Activated T-cell treated with anti-CD3 and anti-CD28 coated beads, Interleukin-2, amount 50 U/mL, for 4 hours (primary cell): ENCODE measurements around the gene NBEAL1. TPM values are rescaled to one million over a fixed set of nuclear protein-coding genes. Genes with fewer than 3 reads are reported as not detected.
"Not testable (repeated sequence)": the region's sequence is repeated elsewhere in the genome, so short reads cannot be mapped to it uniquely, and the experiment has no call there.

Experiments
- ATAC-seq, 2 donors: fragments of 200-7000 bp; cut with Tn5 transposase; one replicate each; pipeline ENCODE4 v1.10.0; 2021
- DNase-seq: peaks from one replicate; pipeline ENCODE4 v3.0.0-alpha.2; 2020
- H3K27me3 Mint-ChIP-seq: one replicate; pipeline ENCODE4 v1.8.0; 2021; ENCODE audit warnings: low read depth, mixed read lengths
- H3K36me3 Mint-ChIP-seq: one replicate; pipeline ENCODE4 v1.8.0; 2022; ENCODE audit warnings: mixed read lengths; ENCODE audit not compliant: insufficient read depth
- H3K4me1 Mint-ChIP-seq: one replicate; pipeline ENCODE4 v1.8.0; 2021; ENCODE audit warnings: low read depth, mixed read lengths
- H3K4me3 Mint-ChIP-seq: one replicate; pipeline ENCODE4 v1.8.0; 2021; ENCODE audit warnings: mild to moderate bottlenecking, moderate library complexity, mixed read lengths
- H3K9me3 Mint-ChIP-seq: one replicate; pipeline ENCODE4 v1.8.0; 2021; ENCODE audit warnings: mixed read lengths
- total RNA-seq, 3 donors: library from RNA; stranded (reverse); gene quantifications; one replicate each; pipeline ENCODE4 v1.2.1, GENCODE V29; 2021

The NBEAL1 gene
- total RNA-seq, 3 donors from 2014 or later = 3.5 to 5.1 (median 5.0) TPM

DNA sequence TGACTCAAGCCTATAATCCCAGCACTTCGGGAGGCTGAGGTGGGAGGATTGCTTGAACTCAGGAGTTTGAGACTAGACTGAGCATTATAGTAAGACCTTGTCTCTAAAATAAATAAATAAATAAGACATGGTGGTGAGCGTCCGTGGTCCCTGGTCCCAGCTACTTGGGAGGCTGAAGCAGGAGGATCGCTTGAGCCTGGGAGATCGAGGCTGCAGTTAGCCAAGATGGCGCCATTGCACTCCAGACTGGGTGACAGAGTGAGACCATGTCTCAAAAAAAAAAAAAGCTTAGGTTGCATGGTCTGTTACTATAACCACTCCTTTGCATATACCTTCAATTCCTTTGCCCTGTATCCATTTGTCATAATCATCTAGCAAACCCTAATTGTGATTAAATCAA, 227.8 kb downstream of the NBEAL1 start:
- no peak for DNase-seq
- peaks cover 42% of the 10 kb centered on the region for H3K4me1 Mint-ChIP-seq
- no peak overlapping the region for H3K4me3 Mint-ChIP-seq
- H3K36me3 Mint-ChIP-seq = peaks cover 33% of the 10 kb centered on the region
- H3K27me3 Mint-ChIP-seq = no peaks in the 10 kb centered on the region
- ATAC-seq = no peak
- no peaks in the 10 kb centered on the region for H3K9me3 Mint-ChIP-seq

DNA sequence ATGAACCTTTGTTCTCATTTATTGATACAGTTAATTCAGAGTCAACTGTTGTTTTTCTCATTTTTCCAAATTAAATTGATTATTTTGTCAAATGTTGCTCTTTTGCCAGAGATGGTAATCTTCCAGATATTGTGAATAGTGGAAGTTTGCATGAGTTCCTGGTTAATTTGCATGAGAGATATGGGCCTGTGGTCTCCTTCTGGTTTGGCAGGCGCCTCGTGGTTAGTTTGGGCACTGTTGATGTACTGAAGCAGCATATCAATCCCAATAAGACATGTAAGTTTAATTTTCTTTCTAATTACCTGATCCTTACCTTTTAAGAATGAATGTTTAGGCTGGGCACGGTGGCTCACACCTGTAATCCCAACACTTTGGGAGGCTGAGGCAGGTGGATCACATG, 232.0 kb downstream of the NBEAL1 start:
- peaks cover 32% of the 10 kb centered on the region for H3K36me3 Mint-ChIP-seq
- ATAC-seq (no peak), DNase-seq (no peak)
- no peaks in the 10 kb centered on the region for H3K27me3 Mint-ChIP-seq
- H3K4me3 Mint-ChIP-seq = no peak overlapping the region
- no peaks in the 10 kb centered on the region for H3K9me3 Mint-ChIP-seq
- peaks cover 23% of the 10 kb centered on the region for H3K4me1 Mint-ChIP-seq

DNA sequence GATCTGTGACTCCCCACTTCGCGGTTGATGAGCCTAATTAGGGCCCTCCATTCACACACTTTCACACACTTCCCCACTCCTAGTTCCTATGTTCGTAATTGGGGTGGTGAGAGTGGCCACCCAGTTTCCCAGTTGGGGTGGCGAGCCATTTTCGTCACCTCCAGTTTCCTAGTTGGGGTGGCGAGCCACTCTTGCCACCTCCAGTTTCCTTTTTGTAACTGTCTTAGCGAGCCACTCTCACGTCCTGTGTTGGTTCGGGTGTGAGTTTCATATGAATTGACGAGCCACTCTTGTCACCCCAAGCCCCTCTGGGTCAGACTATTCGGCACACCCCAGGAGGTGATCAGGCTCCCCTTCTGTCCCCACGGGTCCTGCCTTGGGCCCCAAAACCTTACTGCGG, 238.1 kb downstream of the NBEAL1 start:
- Mint-ChIP-seq H3K27me3 (no peaks in the 10 kb centered on the region), H3K36me3 (peaks cover 38% of the 10 kb centered on the region), H3K4me1 (peaks cover 1% of the 10 kb centered on the region), H3K9me3 (no peaks in the 10 kb centered on the region), H3K4me3 (no peak overlapping the region)
- DNase-seq = no peak
- no peak for ATAC-seq

GRCh38 chr2:203253422-203254095, 238.9 kb downstream of the NBEAL1 start:
- H3K27me3 Mint-ChIP-seq, H3K4me1 Mint-ChIP-seq, H3K4me3 Mint-ChIP-seq, H3K9me3 Mint-ChIP-seq, ATAC-seq, DNase-seq: not testable (repeated sequence)
- H3K36me3 Mint-ChIP-seq = peaks cover 40% of the 10 kb centered on the region

DNA sequence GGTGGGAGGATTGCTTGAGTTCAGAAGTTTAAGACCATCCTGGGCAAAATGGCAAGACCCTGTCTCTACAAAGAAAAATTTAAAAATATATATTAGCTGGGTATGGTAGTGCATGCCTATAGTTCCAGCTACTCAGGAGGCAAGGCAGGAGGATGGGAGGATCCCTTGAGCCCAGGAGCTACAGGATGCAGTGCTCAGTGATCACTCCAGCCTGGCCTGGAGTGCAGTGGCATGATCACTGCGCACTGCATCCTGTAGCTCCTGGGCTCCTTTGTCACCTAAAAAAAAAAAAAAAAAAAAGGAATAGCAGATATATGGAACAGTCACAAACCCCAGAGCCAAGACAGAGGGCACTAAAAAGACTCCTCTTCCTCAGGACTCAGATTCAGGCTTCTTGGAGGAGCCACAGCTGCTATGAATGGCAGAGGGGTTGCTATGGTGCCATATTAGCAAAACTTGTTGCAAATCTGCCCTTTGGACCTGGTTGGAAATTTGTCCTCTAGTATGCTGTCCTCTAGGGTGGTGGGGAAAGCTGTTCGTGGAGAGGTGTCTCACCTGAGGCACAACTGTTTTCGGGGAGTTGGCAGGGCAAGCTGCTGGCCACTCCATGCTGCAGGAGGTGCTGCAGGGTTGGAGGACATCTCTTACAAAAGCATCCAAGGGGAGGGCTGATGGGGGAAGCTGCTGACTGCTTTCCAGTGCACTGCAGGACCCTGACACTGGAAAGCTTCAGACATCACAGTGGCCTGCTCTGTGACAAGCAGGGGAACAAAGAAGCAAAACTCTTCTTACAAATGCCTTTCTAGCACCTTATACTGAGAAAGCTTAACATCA, 246.9 kb downstream of the NBEAL1 start:
- peaks cover 23% of the 10 kb centered on the region for H3K36me3 Mint-ChIP-seq

More for the DNA sequence above, 246.9 kb downstream of the NBEAL1 start:
- Mint-ChIP-seq H3K9me3 (no peaks in the 10 kb centered on the region), H3K4me1 (peaks cover 9% of the 10 kb centered on the region), H3K27me3 (no peaks in the 10 kb centered on the region), H3K4me3 (no peak overlapping the region)
- DNase-seq (no peak), ATAC-seq (no peak)

Other genes starting within 250 kb of the NBEAL1 start
- gene ICA1L, start 143.1 kb upstream of the NBEAL1 start, total RNA-seq = 1 to 10 TPM; 3.3 to 4.7 (median 4.0) TPM
- gene WDR12, start 103.2 kb upstream of the NBEAL1 start, total RNA-seq = 100 to 1,000 TPM; 172 to 219 (median 211) TPM
- gene CARF, start 102.6 kb upstream of the NBEAL1 start, total RNA-seq = 1 to 10 TPM; 1.2 to 1.5 (median 1.4) TPM
- gene CYP20A1, start 224.1 kb downstream of the NBEAL1 start, total RNA-seq = 10 to 100 TPM; 27.5 to 30.4 (median 28.8) TPM